Measurements from ENCODE around the gene RAD18. TPM values are rescaled to one million over a fixed set of nuclear protein-coding genes. Genes with fewer than 3 reads are reported as not detected.

The RAD18 gene
- total and polyA plus RNA-seq, 2 experiments from 2014 or later: 14.3 to 17.5 TPM

DNA sequence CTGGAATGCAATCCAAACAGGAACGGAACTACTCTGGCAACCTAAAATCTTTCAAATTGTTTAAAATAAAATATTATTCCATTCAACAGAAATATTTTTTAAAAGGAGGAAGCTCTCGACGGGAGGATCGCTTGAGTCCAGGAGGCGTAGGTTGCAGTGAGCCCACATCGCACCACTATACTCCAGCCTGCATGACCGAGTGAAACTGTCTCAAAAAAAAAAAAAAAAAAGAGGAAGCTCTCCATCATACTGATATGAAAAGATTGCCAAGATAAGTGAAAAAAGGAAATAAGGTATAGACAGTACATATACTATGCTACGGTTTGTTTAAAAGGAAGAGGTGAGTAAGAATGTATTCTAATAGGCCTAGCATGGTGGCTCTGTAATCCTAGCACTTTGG lies 3.6 kb downstream of the RAD18 start:
- H3K4me3 ChIP-seq: no peak overlapping the region
- peaks cover 36% of the 10 kb centered on the region for H3K4me1 ChIP-seq (ENCODE audit: insufficient read depth)
- H3K79me2 ChIP-seq (ENCODE audit: insufficient read depth): peaks cover 86% of the 10 kb centered on the region
- in situ Hi-C loops (cut with MboI): no loop called here
- TF ChIP-seq EZH2phosphoT487 (IDR thresholded peaks at IDR 0.05; ENCODE audit: insufficient read depth, low read depth) (no peak), EZH2 (IDR thresholded peaks at IDR 0.05; ENCODE audit: insufficient read depth, poor library complexity, severe bottlenecking) (no peak)
- H3K36me3 ChIP-seq (ENCODE audit: low read depth): peaks cover 7% of the 10 kb centered on the region; the same call in 1 of the 2 replicates
- no peaks in the 10 kb centered on the region for H3K9me2 ChIP-seq (ENCODE audit: insufficient read depth)
- H3K9me3 ChIP-seq (ENCODE audit: low read depth): no peaks in the 10 kb centered on the region
- no peak overlapping the region for H3K9ac ChIP-seq
- H2AFZ ChIP-seq: no peak overlapping the region
- H3K27me3 ChIP-seq (replicated peaks; ENCODE audit: insufficient read depth): no peaks in the 10 kb centered on the region
- H3F3A ChIP-seq (ENCODE audit: insufficient read depth): peaks cover 13% of the 10 kb centered on the region
- 90 to 93% methylated on average over 8 of the region's 8 CpGs for WGBS, 2 experiments (ENCODE audit: low coverage in 1 of 2, low lambda C conversion rate in 2 of 2, missing lambda C conversion rate in 2 of 2)
- H4K20me1 ChIP-seq (ENCODE audit: insufficient read depth): no peaks in the 10 kb centered on the region
- H3K27ac ChIP-seq: no peak overlapping the region
- no peak for DNase-seq
- H3K4me2 ChIP-seq (ENCODE audit: unreplicated experiment): no peak overlapping the region

DNA sequence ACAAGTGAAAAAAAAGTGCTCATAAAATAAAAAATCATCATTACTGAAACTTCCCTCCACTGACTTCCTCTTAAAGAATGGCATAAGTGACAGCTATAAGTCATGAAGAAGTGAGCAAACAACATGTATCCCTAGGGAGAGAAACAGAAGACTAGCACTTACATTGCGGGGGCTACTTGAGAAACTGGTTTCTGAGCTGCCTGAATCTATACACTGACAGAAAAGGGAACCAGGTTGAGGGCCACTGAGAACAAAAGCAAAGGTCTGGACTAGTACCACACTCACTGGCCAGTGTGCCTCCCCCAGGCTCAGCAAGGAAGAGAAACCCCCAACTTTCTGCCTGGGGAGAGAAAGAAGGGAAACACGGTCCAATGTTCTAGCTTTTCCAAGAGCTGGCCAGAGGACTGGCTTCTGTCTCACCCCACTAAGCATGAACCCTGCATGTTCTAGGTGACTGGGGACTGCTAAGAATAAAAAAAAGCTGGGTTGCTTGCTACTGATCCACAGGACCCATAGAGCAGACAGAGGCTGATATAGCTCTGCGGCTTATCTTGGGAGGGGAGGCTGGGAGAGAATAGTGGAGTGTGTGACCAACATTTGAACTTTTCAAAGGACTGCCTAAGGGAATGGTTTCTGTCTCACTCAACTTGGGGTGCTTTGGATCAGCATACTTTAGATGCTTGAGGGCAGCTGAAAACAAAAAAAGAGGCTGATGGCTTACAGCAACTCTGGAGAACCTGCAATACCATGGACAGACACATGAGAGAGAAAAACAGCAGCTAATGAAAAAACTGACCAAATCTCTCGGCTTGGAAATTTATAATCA lies 8.1 kb downstream of the RAD18 start:
- H3K9ac ChIP-seq: no peak overlapping the region
- peaks cover 99% of the 10 kb centered on the region for H3K79me2 ChIP-seq (ENCODE audit: insufficient read depth)
- H3K9me3 ChIP-seq (ENCODE audit: low read depth): no peaks in the 10 kb centered on the region
- peak; percentile 36 for DNase-seq
- H4K20me1 ChIP-seq (ENCODE audit: insufficient read depth): no peaks in the 10 kb centered on the region
- in situ Hi-C loops (cut with MboI): no loop called here
- TF ChIP-seq EZH2phosphoT487 (IDR thresholded peaks at IDR 0.05; ENCODE audit: insufficient read depth, low read depth) (no peak), EZH2 (IDR thresholded peaks at IDR 0.05; ENCODE audit: insufficient read depth, poor library complexity, severe bottlenecking) (no peak)
- peaks cover 7% of the 10 kb centered on the region; the same call in 1 of the 2 replicates for H3K36me3 ChIP-seq (ENCODE audit: low read depth)
- peaks cover 15% of the 10 kb centered on the region for H3K4me1 ChIP-seq (ENCODE audit: insufficient read depth)
- no peaks in the 10 kb centered on the region for H3K27me3 ChIP-seq (replicated peaks; ENCODE audit: insufficient read depth)
- no peaks in the 10 kb centered on the region for H3F3A ChIP-seq (ENCODE audit: insufficient read depth)
- no peak overlapping the region for H2AFZ ChIP-seq
- H3K4me3 ChIP-seq: no peak overlapping the region
- no peak overlapping the region for H3K4me2 ChIP-seq (ENCODE audit: unreplicated experiment)
- H3K27ac ChIP-seq: no peak overlapping the region; the same call in 1 of the 2 replicates
- 96 to 97% methylated on average over 4 of the region's 4 CpGs for WGBS, 2 experiments (ENCODE audit: low coverage in 1 of 2, low lambda C conversion rate in 2 of 2, missing lambda C conversion rate in 2 of 2)
- H3K9me2 ChIP-seq (ENCODE audit: insufficient read depth): no peaks in the 10 kb centered on the region

DNA sequence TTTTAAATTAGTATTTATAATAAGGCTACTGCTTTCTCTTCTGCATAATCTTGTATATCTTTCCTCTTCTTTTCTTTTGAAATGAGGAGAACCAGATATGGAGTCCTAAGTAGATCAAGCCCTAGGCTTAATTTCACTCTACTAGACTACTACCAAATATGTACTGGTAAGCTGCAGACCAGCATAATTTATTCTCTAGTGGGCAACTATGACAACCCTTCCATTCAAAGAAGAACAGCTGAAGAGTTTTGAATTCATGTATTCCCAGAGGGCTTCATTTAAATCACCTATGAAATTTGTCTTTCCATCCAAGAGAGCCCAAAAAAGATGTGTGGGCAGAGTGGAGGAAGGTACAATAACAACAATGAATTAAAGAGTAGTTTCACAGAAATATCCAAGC lies 10.0 kb downstream of the RAD18 start:
- Histone ChIP-seq H3K27ac (no peak overlapping the region), H3F3A (ENCODE audit: insufficient read depth) (no peaks in the 10 kb centered on the region), H3K9me2 (ENCODE audit: insufficient read depth) (no peaks in the 10 kb centered on the region), H3K36me3 (ENCODE audit: low read depth) (peaks cover 4% of the 10 kb centered on the region; the same call in 1 of the 2 replicates), H3K4me1 (ENCODE audit: insufficient read depth) (peaks cover 15% of the 10 kb centered on the region), H3K4me2 (ENCODE audit: unreplicated experiment) (no peak overlapping the region), H4K20me1 (ENCODE audit: insufficient read depth) (no peaks in the 10 kb centered on the region), H2AFZ (no peak overlapping the region), H3K79me2 (ENCODE audit: insufficient read depth) (peaks cover 97% of the 10 kb centered on the region), H3K9ac (no peak overlapping the region), H3K27me3 (replicated peaks; ENCODE audit: insufficient read depth) (no peaks in the 10 kb centered on the region), H3K9me3 (ENCODE audit: low read depth) (no peaks in the 10 kb centered on the region), H3K4me3 (no peak overlapping the region)
- DNase-seq: no peak
- no peak for TF ChIP-seq EZH2 (IDR thresholded peaks at IDR 0.05; ENCODE audit: insufficient read depth, poor library complexity, severe bottlenecking)
- in situ Hi-C loops (cut with MboI): no loop called here

DNA sequence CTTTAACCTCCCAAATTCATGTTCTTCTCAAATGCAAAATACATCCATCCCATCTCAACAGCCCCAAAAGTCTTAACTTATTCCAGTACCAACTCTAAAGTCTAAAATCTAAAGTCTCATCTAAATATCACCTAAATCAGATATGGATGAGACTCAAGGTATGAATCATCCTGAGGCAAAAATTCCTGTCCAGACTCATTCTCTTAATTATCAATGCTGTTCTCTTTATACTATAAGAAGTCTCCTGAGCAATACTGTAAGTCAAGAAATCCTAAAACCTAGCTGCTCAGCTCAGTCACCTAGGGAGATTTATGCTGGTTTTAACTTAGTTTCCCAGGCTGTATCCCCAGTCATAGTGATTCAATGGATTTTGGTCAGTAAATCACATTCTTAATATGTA lies 11.1 kb downstream of the RAD18 start:
- in situ Hi-C loops (cut with MboI): no loop called here
- Histone ChIP-seq H3K4me3 (no peak overlapping the region), H3F3A (ENCODE audit: insufficient read depth) (no peaks in the 10 kb centered on the region), H4K20me1 (ENCODE audit: insufficient read depth) (0 out of 2 replicates have a peak, but pooled peaks cover 3% of the 10 kb centered on the region), H3K9me3 (ENCODE audit: low read depth) (no peaks in the 10 kb centered on the region), H3K27ac (no peak overlapping the region), H3K27me3 (replicated peaks; ENCODE audit: insufficient read depth) (no peaks in the 10 kb centered on the region), H3K4me2 (ENCODE audit: unreplicated experiment) (no peak overlapping the region), H3K9me2 (ENCODE audit: insufficient read depth) (no peaks in the 10 kb centered on the region), H3K4me1 (ENCODE audit: insufficient read depth) (peaks cover 15% of the 10 kb centered on the region), H2AFZ (no peak overlapping the region), H3K9ac (no peak overlapping the region), H3K36me3 (ENCODE audit: low read depth) (0 out of 2 replicates have a peak, but pooled peaks cover 4% of the 10 kb centered on the region), H3K79me2 (ENCODE audit: insufficient read depth) (peaks cover 95% of the 10 kb centered on the region)
- TF ChIP-seq EZH2phosphoT487 (IDR thresholded peaks at IDR 0.05; ENCODE audit: insufficient read depth, low read depth) (no peak), EZH2 (IDR thresholded peaks at IDR 0.05; ENCODE audit: insufficient read depth, poor library complexity, severe bottlenecking) (no peak)
- peak; percentile 25 for DNase-seq
